HCT116 (cell line): ENCODE measurements around the gene NT5C2. TPM values are rescaled to one million over a fixed set of nuclear protein-coding genes. Genes with fewer than 3 reads are reported as not detected.

Source experiments
- ATAC-seq: fragments of 200-7000 bp; cut with Tn5 transposase; 2 replicates; pipeline ENCODE4 v1.9.1; 2020; ENCODE audit warnings: mild to moderate bottlenecking, moderate library complexity
- BruUV-seq: library from RNA; stranded (reverse); fragments of 400-500 nt; replicated peaks from 2 replicates; lab custom pipeline; 2021; lab: Mats Ljungman, UMichigan
- CTCF ChIA-PET: fragments of 300-600 bp; sonication (Branson Sonifier 250); formaldehyde crosslinking; loops from one replicate; lab custom pipeline; 2021; ENCODE audit warnings: antibody characterized with exemption; lab: Charles Lee
- POLR2A ChIA-PET: fragments of 300-600, 350-600 bp; sonication (Branson Sonifier 250); formaldehyde crosslinking; loops from one replicate; lab custom pipeline; 2021; ENCODE audit warnings: antibody characterized with exemption; lab: Charles Lee
- RAD21 ChIA-PET, 2 experiments: fragments of 300-600 bp; sonication (Branson Sonifier 250); formaldehyde crosslinking; loops; one replicate each; lab custom pipeline; 2023; ENCODE audit warnings: low total read pairs in 2 of 2; ENCODE audit not compliant: uncharacterized antibody in 2 of 2, unreplicated experiment in 2 of 2, low non-redundant PET in 1 of 2; lab: Charles Lee
- DNase-seq: peaks from one replicate; pipeline ENCODE4 v3.0.0-alpha.2; 2010; ENCODE audit warnings: low read depth, low spot score
- H2AFZ ChIP-seq: fragments of 200-600 bp; shearing (Covaris generic), sonication (generic); 2 replicates; pipeline ENCODE4 v1.6.1; 2017; ENCODE audit warnings: low read depth, mixed run types, mixed read lengths, antibody characterized with exemption, low read length; ENCODE audit not compliant: poor library complexity, severe bottlenecking
- H3K27ac ChIP-seq: 2 replicates; pipeline ENCODE4 v1.5.1; 2012; ENCODE audit warnings: low read depth, low read length
- H3K27me3 ChIP-seq: fragments of 200-600 bp; sonication (generic); 2 replicates; pipeline ENCODE4 v1.6.1; 2016; ENCODE audit warnings: mixed run types, low read length, mixed read lengths; ENCODE audit not compliant: insufficient read depth
- H3K36me3 ChIP-seq, 2 experiments: fragments of 200-500 bp in 1 of 2; fragments of 200-600 bp in 1 of 2; sonication (Bioruptor generic) in 1 of 2; sonication (generic) in 1 of 2; 2 replicates each; pipeline versions ENCODE4 v1.5.1 to v1.6.1; 2014 to 2016; ENCODE audit warnings: low read length in 2 of 2, inconsistent platforms in 1 of 2, mixed read lengths in 1 of 2, mixed run types in 1 of 2; ENCODE audit not compliant: insufficient read depth in 2 of 2, control insufficient read depth in 1 of 2
- H3K4me1 ChIP-seq, 2 experiments: fragments of 200-600 bp in 1 of 2; sonication (generic) in 1 of 2; 2 replicates each; pipeline versions ENCODE4 v1.5.1 to v1.6.1; 2012 to 2017; ENCODE audit warnings: low read length in 2 of 2, inconsistent platforms in 1 of 2, mild to moderate bottlenecking in 1 of 2, mixed read lengths in 1 of 2, mixed run types in 1 of 2, moderate library complexity in 1 of 2; ENCODE audit not compliant: insufficient read depth in 2 of 2, control insufficient read depth in 1 of 2
- H3K4me2 ChIP-seq: fragments of 200-600 bp; sonication (generic); 2 replicates; pipeline ENCODE4 v1.6.1; 2017; ENCODE audit warnings: mixed run types, low read length, mixed read lengths
- H3K4me3 ChIP-seq, 2 experiments: fragments of 200-600 bp in 1 of 2; sonication (generic) in 1 of 2; replicated peaks in 1 of 2; 2 replicates each; pipeline ENCODE4 v1.5.1; 2011 to 2016; ENCODE audit warnings: low read length in 2 of 2, control low read depth in 1 of 2, low read depth in 1 of 2, mild to moderate bottlenecking in 1 of 2, mixed read lengths in 1 of 2, mixed run types in 1 of 2
- H3K79me2 ChIP-seq: fragments of 200-600 bp; sonication (generic); 2 replicates; pipeline ENCODE4 v1.6.1; 2017; ENCODE audit warnings: mild to moderate bottlenecking, mixed run types, low read length, moderate library complexity, mixed read lengths; ENCODE audit not compliant: insufficient read depth
- H3K9ac ChIP-seq: fragments of 200-600 bp; sonication (generic); 2 replicates; pipeline ENCODE4 v1.6.1; 2016; ENCODE audit warnings: low read length, mixed read lengths
- H3K9me2 ChIP-seq: fragments of 200-600 bp; sonication (generic), shearing (Covaris generic); 2 replicates; pipeline ENCODE4 v1.6.1; 2017; ENCODE audit warnings: mixed run types, mild to moderate bottlenecking, moderate library complexity; ENCODE audit not compliant: insufficient read depth
- H3K9me3 ChIP-seq, 2 experiments: fragments of 200-500 bp in 1 of 2; fragments of 200-600 bp in 1 of 2; sonication (Bioruptor generic) in 1 of 2; sonication (generic) in 1 of 2; 2 replicates each; pipeline ENCODE4 v1.6.1; 2014 to 2017; ENCODE audit warnings: low read length in 2 of 2, mixed read lengths in 2 of 2, inconsistent platforms in 1 of 2, low read depth in 1 of 2, mild to moderate bottlenecking in 1 of 2, mixed run types in 1 of 2, moderate library complexity in 1 of 2; ENCODE audit not compliant: control insufficient read depth in 1 of 2, insufficient read depth in 1 of 2
- H4K20me1 ChIP-seq: fragments of 200-600 bp; sonication (generic), shearing (Covaris generic); 2 replicates; pipeline ENCODE4 v1.6.1; 2017; ENCODE audit warnings: mixed run types, mild to moderate bottlenecking, moderate library complexity; ENCODE audit not compliant: insufficient read depth
- CEBPB ChIP-seq: IDR thresholded peaks from 2 replicates; pipeline ENCODE4 v1.6.1; 2012; ENCODE audit warnings: low read depth
- ELF1 ChIP-seq: IDR thresholded peaks from 2 replicates; pipeline ENCODE4 v1.6.1; 2012; ENCODE audit warnings: low read depth, borderline replicate concordance
- EZH2 ChIP-seq: fragments of 200-600 bp; sonication (generic); IDR thresholded peaks from 2 replicates; pipeline ENCODE4 v1.6.1; 2017; ENCODE audit warnings: antibody characterized with exemption, mixed run types
- FOSL1 ChIP-seq: IDR thresholded peaks from 2 replicates; pipeline ENCODE4 v1.6.1; 2012; ENCODE audit warnings: low read depth
- JUND ChIP-seq: IDR thresholded peaks from 2 replicates; pipeline ENCODE4 v1.6.1; 2012
- POLR2A ChIP-seq: IDR thresholded peaks from 2 replicates; pipeline ENCODE4 v1.7.0; 2011; ENCODE audit warnings: borderline replicate concordance; ENCODE audit not compliant: insufficient read depth, insufficient read length; ENCODE audit errors: extremely low read depth
- SIN3A ChIP-seq: IDR thresholded peaks from 2 replicates; pipeline ENCODE4 v1.6.1; 2012; ENCODE audit warnings: low read depth
- TCF7L2 ChIP-seq: IDR thresholded peaks from 2 replicates; pipeline ENCODE4 v1.7.0; 2011; ENCODE audit warnings: borderline replicate concordance, inconsistent platforms; ENCODE audit not compliant: insufficient read depth, insufficient read length; ENCODE audit errors: extremely low read depth
- ZBTB33 ChIP-seq: IDR thresholded peaks from 2 replicates; pipeline ENCODE4 v1.6.1; 2011; ENCODE audit warnings: mild to moderate bottlenecking, low read length, moderate library complexity; ENCODE audit not compliant: insufficient replicate concordance; ENCODE audit errors: extremely low read depth
- ZFX ChIP-seq: fragments of 450-650 bp; IDR thresholded peaks from 2 replicates; pipeline ENCODE4 v1.6.1; 2017
- ZNF274 ChIP-seq: fragments of 200-500 bp; sonication (Bioruptor generic); IDR thresholded peaks from 2 replicates; pipeline ENCODE4 v1.6.1; 2014; ENCODE audit warnings: mild to moderate bottlenecking, low read depth, low read length, inconsistent platforms
- intact Hi-C: fragments of 100-400 bp; cut with micrococcal nuclease; formaldehyde crosslinking; loops from 2 replicates; pipeline ENCODE4 v1.10.0; 2022
- total RNA-seq: library from RNA; stranded (reverse); gene quantifications from one replicate; pipeline ENCODE4 v1.2.1, GENCODE V29; 2021; ENCODE audit not compliant: unreplicated experiment
- TF ChIP-seq, protein P1 (sequence below): IDR thresholded peaks from 2 replicates; pipeline ENCODE4 v1.6.1; 2012
- TF ChIP-seq, protein P2 (sequence below): IDR thresholded peaks from 2 replicates; pipeline ENCODE4 v1.6.1; 2012; ENCODE audit warnings: low read depth
- TF ChIP-seq, protein P3 (sequence below): IDR thresholded peaks from 2 replicates; pipeline ENCODE4 v1.6.1; 2012

NT5C2 gene
- total RNA-seq, 1 experiment from 2014 or later, result 63.0 TPM

- intact Hi-C loops, result no loop called here
- ATAC-seq, result no peak
- Histone ChIP-seq H3K27ac (no peak overlapping the region), H3K4me2 (peak overlapping the region; percentile 46), H3K36me3 (no peaks in the 10 kb centered on the region), H3K9me2 (no peaks in the 10 kb centered on the region), H3K79me2 (no peaks in the 10 kb centered on the region), H4K20me1 (no peaks in the 10 kb centered on the region), H3K27me3 (no peaks in the 10 kb centered on the region), H2AFZ (peak overlapping the region; percentile 40), H3K9me3 (no peaks in the 10 kb centered on the region), H3K4me3 (no peak overlapping the region), H3K9ac (no peak overlapping the region), H3K4me1 (peaks cover 36 to 59% of the 10 kb centered on the region in 2 experiments)
- CTCF ChIA-PET, result interaction anchor here (1.8 to 1.9 kb wide), 2 partner anchors 11 to 17 kb away, joined by 9 to 10 read pairs; no protein-coding TSS in a partner anchor
- DNase-seq, result no peak
- BruUV-seq, result no TSS peak
- RAD21 ChIA-PET, result no interaction called here
- no peak for TF ChIP-seq ZBTB33
- TF ChIP-seq ZNF274, result no peak
- no peak for TF ChIP-seq ZFX
- no peak for TF ChIP-seq FOSL1
- no peak for TF ChIP-seq SIN3A
- TF ChIP-seq JUND, result no peak
- TF ChIP-seq TCF7L2, result no peak
- TF ChIP-seq CEBPB, result no peak
- TF ChIP-seq, protein P1, sequence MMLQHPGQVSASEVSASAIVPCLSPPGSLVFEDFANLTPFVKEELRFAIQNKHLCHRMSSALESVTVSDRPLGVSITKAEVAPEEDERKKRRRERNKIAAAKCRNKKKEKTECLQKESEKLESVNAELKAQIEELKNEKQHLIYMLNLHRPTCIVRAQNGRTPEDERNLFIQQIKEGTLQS, result no peak
- no peak for TF ChIP-seq EZH2
- TF ChIP-seq, protein P2, sequence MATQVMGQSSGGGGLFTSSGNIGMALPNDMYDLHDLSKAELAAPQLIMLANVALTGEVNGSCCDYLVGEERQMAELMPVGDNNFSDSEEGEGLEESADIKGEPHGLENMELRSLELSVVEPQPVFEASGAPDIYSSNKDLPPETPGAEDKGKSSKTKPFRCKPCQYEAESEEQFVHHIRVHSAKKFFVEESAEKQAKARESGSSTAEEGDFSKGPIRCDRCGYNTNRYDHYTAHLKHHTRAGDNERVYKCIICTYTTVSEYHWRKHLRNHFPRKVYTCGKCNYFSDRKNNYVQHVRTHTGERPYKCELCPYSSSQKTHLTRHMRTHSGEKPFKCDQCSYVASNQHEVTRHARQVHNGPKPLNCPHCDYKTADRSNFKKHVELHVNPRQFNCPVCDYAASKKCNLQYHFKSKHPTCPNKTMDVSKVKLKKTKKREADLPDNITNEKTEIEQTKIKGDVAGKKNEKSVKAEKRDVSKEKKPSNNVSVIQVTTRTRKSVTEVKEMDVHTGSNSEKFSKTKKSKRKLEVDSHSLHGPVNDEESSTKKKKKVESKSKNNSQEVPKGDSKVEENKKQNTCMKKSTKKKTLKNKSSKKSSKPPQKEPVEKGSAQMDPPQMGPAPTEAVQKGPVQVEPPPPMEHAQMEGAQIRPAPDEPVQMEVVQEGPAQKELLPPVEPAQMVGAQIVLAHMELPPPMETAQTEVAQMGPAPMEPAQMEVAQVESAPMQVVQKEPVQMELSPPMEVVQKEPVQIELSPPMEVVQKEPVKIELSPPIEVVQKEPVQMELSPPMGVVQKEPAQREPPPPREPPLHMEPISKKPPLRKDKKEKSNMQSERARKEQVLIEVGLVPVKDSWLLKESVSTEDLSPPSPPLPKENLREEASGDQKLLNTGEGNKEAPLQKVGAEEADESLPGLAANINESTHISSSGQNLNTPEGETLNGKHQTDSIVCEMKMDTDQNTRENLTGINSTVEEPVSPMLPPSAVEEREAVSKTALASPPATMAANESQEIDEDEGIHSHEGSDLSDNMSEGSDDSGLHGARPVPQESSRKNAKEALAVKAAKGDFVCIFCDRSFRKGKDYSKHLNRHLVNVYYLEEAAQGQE, result no peak
- no peak for TF ChIP-seq ELF1
- no peak for TF ChIP-seq POLR2A
- TF ChIP-seq, protein P3, sequence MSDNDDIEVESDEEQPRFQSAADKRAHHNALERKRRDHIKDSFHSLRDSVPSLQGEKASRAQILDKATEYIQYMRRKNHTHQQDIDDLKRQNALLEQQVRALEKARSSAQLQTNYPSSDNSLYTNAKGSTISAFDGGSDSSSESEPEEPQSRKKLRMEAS, result no peak
- POLR2A ChIA-PET, result interaction anchor here (1.5 to 2.5 kb wide), 2 partner anchors 30 to 35 kb away, joined by 3 to 9 read pairs; partner anchors contain the start of gene NT5C2
Measured at GRCh38 chr10:103227416-103227815, 34.3 kb upstream of the NT5C2 start.
